HepG2 (cell line): ENCODE data around the gene AKAP8L.

Experiments
- EP300 ChIP-seq, 3 experiments: sonication (generic) in 1 of 3; formaldehyde crosslinking in 1 of 3; IDR thresholded peaks; 2 replicates each; pipeline versions ENCODE4 v1.5.1 to v1.6.1; 2011 to 2020; ENCODE audit warnings: low read depth in 2 of 3, low read length in 2 of 3, borderline replicate concordance in 1 of 3, improper control_type of control experiment in 1 of 3, mild to moderate bottlenecking in 1 of 3, missing genetic modification reagents in 1 of 3, moderate library complexity in 1 of 3
- FLYWCH1 ChIP-seq: sonication (generic); formaldehyde crosslinking; IDR thresholded peaks from 2 replicates; pipeline ENCODE4 v1.8.1; 2023; ENCODE audit warnings: mild to moderate bottlenecking, missing genetic modification reagents
- PHB2 ChIP-seq: fragments of 450-650 bp; IDR thresholded peaks from 2 replicates; pipeline ENCODE4 v1.6.1; 2018; ENCODE audit not compliant: partially characterized antibody
- POLR2AphosphoS5 ChIP-seq: IDR thresholded peaks from 2 replicates; pipeline ENCODE4 v1.6.1; 2012; ENCODE audit warnings: low read depth, low read length
- REPIN1 ChIP-seq: sonication (generic); formaldehyde crosslinking; IDR thresholded peaks from 2 replicates; pipeline ENCODE4 v1.8.0; 2022; ENCODE audit warnings: missing genetic modification reagents, low read depth, mild to moderate bottlenecking, borderline replicate concordance
- ZFP37 ChIP-seq: sonication (generic); formaldehyde crosslinking; IDR thresholded peaks from 2 replicates; pipeline ENCODE4 v1.4.0; 2020; ENCODE audit warnings: missing genetic modification reagents, borderline replicate concordance
- ZFX ChIP-seq: sonication (generic); formaldehyde crosslinking; IDR thresholded peaks from 2 replicates; pipeline ENCODE4 v1.4.0; 2020; ENCODE audit warnings: mild to moderate bottlenecking, low read depth, missing genetic modification reagents, moderate library complexity
- TF ChIP-seq, protein P1 (sequence below), 2 experiments: IDR thresholded peaks; 2 replicates each; pipeline ENCODE4 v1.6.1; 2011 to 2012; ENCODE audit warnings: low read length in 2 of 2, borderline replicate concordance in 1 of 2, low read depth in 1 of 2, mild to moderate bottlenecking in 1 of 2, moderate library complexity in 1 of 2
- TF ChIP-seq, protein P2 (sequence below): sonication (generic); formaldehyde crosslinking; IDR thresholded peaks from 2 replicates; pipeline ENCODE4 v1.4.0; 2020; ENCODE audit warnings: missing genetic modification reagents
- TF ChIP-seq, protein P3 (sequence below): sonication (generic); formaldehyde crosslinking; conservative IDR thresholded peaks from 2 replicates; pipeline ENCODE4 v1.4.0; 2020; ENCODE audit warnings: missing genetic modification reagents

DNA sequence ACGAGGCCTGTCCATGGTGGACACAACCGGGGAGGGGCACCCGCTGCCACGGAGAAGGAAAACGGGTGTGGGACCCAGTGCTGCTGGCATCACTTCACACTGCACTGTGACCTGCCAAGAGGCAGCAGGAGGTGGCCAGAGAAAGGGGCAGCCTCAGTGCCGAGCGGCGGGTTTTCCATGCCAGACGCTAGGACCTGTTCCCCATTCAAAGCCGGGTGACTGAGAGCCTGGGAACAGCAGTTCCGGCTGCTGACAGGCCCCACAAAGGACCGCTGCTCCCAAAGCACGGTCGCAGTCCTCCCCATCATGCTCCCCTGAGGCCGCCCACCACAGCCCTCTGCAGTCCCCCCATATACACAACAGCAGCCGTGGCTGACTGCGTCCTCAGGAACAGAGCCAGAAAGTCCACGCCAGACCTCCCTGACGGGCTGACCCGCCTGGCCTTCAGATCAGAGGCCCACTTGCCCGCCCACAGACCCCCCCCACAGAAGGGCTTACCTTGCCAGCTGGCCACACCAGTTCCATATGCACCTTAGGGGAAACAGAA is 44.6 kb downstream of the AKAP8L start:
- TF ChIP-seq, protein P1, sequence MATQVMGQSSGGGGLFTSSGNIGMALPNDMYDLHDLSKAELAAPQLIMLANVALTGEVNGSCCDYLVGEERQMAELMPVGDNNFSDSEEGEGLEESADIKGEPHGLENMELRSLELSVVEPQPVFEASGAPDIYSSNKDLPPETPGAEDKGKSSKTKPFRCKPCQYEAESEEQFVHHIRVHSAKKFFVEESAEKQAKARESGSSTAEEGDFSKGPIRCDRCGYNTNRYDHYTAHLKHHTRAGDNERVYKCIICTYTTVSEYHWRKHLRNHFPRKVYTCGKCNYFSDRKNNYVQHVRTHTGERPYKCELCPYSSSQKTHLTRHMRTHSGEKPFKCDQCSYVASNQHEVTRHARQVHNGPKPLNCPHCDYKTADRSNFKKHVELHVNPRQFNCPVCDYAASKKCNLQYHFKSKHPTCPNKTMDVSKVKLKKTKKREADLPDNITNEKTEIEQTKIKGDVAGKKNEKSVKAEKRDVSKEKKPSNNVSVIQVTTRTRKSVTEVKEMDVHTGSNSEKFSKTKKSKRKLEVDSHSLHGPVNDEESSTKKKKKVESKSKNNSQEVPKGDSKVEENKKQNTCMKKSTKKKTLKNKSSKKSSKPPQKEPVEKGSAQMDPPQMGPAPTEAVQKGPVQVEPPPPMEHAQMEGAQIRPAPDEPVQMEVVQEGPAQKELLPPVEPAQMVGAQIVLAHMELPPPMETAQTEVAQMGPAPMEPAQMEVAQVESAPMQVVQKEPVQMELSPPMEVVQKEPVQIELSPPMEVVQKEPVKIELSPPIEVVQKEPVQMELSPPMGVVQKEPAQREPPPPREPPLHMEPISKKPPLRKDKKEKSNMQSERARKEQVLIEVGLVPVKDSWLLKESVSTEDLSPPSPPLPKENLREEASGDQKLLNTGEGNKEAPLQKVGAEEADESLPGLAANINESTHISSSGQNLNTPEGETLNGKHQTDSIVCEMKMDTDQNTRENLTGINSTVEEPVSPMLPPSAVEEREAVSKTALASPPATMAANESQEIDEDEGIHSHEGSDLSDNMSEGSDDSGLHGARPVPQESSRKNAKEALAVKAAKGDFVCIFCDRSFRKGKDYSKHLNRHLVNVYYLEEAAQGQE (IDR thresholded peaks at IDR 0.05; ENCODE audit: borderline replicate concordance in 1 of 2, low read depth in 1 of 2, low read length in 2 of 2): no peak
- TF ChIP-seq, protein P2, sequence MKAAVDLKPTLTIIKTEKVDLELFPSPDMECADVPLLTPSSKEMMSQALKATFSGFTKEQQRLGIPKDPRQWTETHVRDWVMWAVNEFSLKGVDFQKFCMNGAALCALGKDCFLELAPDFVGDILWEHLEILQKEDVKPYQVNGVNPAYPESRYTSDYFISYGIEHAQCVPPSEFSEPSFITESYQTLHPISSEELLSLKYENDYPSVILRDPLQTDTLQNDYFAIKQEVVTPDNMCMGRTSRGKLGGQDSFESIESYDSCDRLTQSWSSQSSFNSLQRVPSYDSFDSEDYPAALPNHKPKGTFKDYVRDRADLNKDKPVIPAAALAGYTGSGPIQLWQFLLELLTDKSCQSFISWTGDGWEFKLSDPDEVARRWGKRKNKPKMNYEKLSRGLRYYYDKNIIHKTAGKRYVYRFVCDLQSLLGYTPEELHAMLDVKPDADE (CRISPR knock-in tag): no peak
- no peak for TF ChIP-seq REPIN1 (CRISPR knock-in tag)
- no peak for TF ChIP-seq POLR2AphosphoS5
- TF ChIP-seq EP300 (IDR thresholded peaks at IDR 0.05; ENCODE audit: low read depth in 2 of 2, low read length in 2 of 2): no peak
- TF ChIP-seq EP300 (CRISPR knock-in tag; IDR thresholded peaks at IDR 0.05; ENCODE audit: borderline replicate concordance): no peak
- TF ChIP-seq FLYWCH1: no peak
- TF ChIP-seq ZFP37 (CRISPR knock-in tag): no peak
- TF ChIP-seq ZFX (CRISPR knock-in tag): no peak
- TF ChIP-seq, protein P3, sequence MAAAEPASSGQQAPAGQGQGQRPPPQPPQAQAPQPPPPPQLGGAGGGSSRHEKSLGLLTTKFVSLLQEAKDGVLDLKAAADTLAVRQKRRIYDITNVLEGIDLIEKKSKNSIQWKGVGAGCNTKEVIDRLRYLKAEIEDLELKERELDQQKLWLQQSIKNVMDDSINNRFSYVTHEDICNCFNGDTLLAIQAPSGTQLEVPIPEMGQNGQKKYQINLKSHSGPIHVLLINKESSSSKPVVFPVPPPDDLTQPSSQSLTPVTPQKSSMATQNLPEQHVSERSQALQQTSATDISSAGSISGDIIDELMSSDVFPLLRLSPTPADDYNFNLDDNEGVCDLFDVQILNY: no peak
- TF ChIP-seq PHB2: no peak
